Limb (tissue), 2 donors: Measurements from ENCODE around the gene ACAN.

Experiments used
- DNase-seq, 2 donors: peaks; one replicate each; pipeline ENCODE4 v3.0.0-alpha.2; 2016; ENCODE audit errors: extremely low spot score in 2 of 2

The ACAN gene

DNA sequence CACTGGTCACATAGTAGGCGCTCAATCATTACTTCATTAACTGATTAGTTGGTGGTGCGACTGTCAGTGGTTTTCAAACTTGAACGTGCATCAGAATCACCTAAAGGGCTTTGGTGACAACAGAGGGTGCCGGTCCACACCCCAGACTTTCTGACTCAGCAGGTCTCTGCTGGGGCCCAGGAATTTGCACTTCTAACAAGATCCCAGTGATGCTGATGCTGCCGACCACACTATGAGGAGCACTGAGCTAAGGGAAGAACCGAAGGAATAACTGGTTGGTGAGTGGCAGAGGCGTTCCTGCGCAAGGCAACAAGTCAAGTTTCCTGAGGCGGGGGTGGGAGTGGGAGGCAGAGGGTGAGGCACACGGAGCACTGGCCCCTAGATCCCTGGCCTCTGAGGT lies 73.3 kb downstream of the ACAN start:
- no peak for DNase-seq

DNA sequence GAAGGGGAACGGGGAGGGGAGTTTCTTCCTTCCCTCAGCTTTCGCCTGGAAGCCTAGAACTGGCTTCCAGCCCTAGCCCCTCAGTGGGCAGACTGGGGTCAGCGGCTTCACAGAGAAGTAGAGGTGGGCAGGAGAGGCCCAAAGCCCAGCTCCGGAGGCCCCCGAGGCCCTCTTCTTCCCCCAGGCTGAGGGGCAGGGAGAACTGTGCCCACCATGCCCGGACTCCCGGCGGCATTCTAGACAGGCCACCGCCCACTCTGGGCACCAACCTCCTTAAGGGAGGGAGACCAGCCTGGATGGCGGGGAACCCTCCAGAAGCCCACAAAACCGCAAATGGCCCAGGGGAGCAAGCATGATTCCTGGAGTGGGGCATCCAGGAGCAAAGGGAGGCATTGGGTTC lies 74.2 kb downstream of the ACAN start:
- no peak for DNase-seq

DNA sequence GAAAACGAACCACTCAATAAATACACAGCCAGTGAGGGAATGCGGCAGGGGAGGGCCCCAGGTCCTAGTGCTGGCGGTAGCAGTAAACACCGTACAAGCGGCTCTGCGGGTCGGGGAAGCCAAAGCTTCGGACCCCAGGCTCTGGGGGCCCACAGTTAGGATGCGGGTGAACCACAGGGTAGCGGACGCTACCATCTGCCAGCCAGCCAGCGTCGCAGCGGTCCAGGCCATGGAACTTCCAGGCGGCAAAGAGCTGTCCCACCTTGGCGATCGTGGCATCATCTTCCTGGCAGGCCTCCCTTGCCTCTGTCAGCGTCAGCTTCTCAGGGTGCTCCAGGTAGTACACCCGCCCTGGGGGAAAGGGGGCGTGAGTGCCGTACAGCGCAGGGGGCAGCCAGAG lies 74.7 kb downstream of the ACAN start:
- no peak for DNase-seq

DNA sequence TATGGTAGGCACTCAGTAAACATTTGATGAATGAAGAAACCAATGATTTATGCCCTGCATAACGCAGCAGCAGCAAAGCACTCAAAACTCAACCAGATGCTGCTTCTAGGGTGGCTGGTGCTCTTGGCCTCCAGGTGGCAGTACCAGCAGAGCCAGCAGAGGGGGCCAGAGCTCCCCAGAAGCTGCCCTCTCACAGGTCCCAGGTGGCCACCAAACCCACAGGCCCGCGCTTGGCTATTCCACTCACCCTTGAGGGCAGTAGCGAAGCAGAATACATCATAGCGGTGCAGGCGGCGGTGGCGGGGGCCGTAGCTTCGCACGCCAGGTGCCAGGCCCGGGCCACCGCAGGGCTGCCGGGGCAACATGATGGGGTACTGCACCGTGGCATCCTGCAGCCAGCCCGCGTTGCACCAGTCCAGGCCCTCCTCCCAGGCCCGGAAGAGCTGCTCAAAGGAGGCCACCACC lies 75.5 kb downstream of the ACAN start:
- DNase-seq, result no peak

DNA sequence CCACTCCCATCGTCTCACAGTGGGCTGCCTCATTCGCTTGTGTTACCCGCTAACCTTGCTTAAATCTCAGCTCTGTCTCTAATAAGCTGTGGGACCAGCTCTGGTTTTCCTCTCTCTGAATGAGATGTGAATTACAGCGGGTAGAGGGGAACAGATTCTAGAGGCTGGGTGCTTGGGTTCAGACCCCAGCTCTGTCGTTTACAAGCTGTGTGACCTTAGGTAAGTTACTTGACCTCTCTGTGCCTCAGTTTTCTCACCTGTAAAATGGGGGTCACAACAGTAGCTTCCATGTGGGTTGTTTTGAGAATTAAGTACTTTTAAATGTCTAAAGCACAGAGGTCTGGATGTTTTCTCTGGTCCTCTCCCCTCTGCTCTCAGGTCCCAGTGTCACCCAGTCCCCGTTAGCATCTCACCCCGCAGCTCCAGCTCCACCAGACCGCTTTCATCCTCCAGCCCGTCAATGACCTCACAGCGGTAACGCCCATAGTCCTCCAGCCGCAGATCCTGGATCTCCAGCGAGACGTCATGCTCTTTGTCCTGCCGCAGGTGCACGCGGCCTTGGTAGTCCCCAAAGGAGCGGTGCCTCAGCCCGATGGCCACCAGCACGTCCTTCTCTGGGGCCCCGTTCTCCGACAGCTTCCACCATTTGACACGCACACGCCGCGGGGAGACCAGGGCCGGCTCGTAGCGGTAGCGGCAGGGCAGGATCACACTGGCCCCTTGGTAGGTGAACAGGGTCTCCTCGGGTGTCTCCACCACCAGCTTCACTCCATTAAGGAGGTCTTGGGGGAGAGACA lies 77.9 kb downstream of the ACAN start:
- DNase-seq, result no peak

DNA sequence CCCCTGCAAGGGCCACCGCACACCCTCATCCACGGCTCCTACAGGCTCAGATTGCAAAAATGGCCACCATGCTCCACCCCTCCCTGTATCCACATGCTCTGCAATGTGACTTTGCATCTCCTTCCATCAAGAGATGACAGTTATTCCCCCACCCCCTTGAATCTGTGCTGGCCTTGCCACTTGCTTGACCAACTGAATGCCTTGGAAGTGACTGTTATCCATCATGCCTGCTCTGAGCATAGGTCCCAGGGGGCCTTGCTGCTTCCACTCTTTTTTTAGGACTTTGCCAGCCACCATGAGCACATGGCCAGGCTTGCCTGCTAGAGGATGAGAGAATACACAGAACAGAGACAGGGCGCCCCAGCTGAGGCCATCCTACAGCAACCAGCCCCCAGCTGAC lies 78.5 kb downstream of the ACAN start:
- no peak for DNase-seq

DNA sequence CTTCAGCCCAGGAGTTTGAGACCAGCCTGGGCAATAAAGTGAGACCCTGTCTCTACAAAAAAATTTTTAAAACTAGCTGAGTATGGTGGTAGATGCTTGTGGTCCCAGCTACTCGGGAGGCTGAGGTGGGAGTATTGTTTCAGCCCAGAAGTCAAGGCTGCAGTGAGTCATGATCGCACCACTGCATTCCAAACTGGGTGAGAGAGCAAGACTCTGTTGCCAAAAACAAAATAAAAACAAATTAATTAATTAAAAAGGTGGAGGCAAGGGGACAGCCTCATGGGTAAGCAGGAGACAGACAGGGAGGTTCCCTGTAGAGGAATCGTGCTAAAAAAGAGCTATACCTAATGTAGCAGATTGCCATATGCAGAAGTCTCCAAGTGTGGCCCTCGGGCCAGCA lies 79.5 kb downstream of the ACAN start:
- DNase-seq, result no peak

DNA sequence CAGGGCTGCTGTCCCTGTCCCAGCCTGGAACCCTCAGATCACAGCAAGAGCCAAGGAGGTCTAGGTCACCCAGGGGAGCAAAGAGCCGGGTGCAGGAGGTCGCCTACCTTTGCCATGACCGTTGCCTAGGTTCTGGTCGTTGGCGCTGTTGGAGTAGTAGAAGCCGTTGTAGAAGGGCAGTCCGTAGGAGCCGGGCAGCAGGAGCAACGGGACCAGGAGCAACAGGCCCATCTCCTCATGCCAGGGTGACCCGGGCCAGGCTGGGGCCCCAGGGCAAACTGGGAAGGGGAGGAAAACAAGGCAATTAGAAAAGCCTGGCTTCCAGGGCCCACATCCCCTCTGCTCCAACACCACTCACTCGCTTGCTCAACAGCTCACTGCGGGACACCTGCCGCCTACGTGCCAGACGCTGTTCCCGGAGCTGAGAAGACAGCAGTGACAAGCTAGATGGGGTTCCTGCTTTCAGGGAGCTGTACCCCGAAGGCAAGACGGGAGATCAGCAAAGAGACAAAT lies 83.9 kb downstream of the ACAN start:
- no peak for DNase-seq

DNA sequence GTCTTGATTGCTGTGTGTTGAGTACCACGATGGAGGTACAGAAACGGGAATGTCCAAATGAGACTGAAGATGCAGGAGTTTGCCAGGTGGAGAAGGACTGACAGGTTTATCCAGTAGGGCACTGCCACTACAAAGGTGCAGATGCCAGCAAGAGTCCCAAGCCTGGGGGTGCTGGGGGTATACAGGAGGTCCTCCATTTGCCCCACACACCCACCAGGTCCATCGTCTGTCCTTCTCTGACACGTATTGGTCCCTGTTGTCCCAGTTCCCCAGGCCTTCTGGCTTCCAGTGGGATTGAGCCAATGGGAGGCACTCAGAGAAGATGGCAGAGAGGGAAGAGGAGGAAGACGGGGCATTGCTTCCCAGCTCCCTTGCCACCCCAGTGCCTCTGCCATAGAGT lies 85.5 kb downstream of the ACAN start:
- no peak for DNase-seq

DNA sequence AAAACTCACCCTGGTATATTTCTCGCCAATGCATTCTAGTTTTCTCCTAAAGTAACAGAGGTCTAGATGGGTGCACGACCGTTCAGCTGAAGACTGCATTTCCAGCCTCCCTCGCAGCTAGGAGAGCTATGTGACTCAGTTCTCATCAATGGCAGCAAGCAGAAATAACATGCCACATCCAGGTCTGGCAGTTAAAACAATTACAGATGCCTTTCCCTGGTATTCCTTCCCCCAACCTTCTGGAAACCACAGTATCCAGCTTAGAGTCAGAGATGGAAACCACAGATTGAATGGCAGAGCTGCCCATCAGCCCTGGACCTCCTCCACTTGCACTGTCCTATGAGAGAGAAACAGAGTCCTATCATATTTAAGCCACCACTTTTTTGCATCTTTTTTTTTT lies 87.3 kb downstream of the ACAN start:
- DNase-seq, result no peak

DNA sequence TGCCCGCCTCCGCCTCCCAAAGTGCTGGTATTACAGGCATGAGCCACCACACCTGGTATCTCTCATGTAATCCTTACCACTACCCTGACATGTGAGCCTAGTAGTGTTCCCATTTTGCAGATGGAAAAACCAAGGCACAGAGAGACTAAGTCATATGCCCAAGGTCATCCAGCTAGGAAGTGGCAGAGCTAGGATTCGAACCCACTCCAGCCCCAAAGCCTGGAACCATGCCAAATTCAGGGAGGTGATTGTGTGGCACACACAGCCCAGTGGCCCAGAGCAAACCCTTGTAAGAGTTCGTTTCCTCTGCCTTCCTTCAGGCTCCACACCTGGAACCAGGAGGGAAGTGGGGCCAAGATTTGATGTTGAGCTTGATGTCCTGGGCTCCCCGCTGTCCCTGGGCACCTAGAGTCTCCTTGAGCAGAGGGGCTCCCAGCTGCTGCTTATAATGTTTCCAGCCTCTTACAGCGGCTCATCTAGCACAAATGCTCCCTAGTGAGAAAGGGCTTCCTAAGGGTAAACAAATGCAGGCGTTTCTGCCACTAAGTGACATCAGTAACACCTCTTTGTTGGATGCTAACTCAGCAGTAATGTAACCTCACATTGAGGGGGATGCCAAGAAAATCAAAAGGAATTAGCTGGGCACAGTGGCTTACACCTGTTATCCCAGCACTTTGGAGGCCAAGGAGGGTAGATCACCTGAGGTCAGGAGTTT lies 88.5 kb downstream of the ACAN start:
- DNase-seq, result no peak

DNA sequence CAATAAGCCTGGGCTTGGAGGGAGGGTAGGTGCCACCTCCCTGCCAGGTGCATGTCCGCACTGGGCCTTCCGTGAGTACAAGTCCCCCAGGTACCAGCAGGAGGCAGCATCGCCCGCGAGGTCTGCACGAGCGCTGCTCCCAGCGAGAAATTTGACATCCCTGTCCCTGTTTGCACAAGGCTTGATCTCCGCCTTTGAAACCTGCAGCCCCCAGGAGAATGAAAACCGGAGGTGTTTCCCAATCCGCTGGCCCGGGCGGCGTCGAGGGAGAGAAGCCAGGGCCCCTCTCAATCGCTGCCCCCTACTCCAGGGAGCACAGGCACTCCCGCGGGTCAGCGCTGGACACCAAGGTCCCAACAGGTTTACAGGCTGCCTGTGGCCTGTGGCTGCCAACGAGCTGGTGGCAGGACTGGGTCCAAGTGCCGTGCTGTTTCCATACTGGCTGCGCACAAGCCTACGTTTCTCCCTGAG lies 91.1 kb downstream of the ACAN start:
- peak; percentile 24 to 79 for DNase-seq

DNA sequence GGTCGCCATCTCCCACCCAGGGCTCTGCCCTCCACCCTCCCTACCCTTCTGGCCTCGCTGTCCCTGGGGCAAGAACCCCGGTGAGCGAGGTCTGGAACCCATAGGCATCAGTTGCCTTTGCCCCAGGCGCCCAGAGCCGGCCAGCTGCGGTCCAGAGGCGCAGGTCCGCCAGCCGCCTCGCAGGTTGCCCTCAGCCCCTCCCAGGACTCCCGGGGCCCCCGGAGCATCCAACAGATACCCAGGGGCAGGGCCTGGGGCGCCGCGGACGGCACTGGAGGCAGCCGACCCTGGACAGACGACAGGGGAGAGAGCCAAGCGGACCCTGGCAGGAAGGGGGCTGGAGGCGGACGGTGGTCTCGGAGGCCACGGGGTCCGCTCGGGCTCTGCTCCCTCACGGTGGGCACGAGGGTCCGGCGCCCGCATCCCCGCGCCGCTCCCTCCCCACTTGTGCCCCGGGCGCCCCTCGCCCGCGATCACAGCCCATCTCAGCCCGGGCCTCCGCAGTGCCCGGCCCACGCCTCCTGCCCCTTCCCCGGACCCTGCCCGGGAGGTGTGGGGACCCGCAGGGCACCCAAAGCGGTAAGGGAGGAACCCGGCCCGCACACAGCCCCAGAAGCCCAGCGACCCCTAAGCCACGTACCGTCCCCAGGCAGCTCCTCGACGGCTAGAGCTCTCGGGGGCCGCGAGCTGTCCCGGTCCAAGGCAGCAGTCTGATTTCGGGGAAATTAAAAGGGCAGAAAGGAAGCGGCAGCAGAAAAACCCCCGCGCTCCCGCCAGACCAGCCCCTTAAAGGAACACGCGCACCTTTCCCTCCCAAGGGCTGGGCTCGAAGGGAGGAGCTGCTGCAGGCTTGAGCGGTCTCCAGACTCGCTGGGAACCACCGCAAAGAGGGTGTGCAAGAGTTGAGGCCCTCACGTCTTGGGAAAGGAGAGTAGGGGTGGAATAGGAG lies 91.9 kb downstream of the ACAN start, which contains the start of gene HAPLN3:
HAPLN3 (minus strand) TSS at position 726 of the 949 bp plus-strand sequence. CDS start 8,246 bp downstream, outside the sequence.
- peak in 1 of 2 donors; percentile 26 for DNase-seq

DNA sequence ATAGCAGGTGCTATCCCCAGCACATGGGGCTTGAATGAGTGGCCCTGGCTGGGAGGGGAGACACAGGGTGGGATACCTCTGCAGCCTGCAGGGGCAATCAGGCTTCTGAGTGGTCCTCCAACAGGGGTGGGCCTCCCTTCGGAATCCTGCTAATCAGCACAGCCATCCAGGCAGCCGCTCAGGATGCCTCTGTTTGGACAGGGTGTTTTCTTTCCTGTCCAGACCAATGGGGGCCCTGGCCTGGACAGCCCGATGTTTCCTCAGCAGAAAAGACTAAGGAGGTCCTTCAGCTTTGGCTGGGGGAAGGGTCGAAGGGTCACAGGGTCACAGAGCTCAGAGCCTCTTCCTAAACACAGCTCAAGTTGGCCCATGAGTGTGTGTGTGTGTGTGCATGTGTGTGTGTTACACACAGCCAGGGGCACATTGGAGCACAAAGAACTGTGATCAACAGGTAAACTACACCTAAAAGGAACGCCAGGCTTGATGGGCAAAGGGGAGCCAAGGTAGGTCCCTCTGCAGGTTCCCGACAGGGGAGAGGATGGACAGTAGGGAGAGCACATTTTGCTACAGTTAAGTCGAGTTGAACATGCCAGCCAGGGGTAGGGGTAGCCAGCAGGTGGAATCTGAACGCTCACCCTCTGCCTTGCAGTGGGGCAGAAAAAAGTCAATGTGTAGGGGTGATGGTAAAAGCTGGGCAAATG lies 93.2 kb downstream of the ACAN start:
- DNase-seq, result no peak

DNA sequence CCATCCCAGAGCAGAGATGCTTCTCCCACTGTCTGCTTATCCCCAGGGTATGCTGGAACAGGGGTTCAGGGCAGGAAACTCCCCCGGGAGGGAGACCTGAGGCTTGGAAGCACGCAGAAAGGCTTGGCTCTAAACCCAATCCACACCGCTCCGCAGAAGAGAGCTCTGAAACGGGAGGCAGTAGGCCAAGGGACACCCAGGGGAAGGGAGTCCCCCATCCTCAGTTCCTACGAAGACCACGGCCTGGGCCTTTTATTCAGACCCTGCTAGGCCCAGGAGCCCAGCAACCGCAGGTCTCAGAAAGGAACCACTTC lies 93.9 kb downstream of the ACAN start:
- no peak for DNase-seq

DNA sequence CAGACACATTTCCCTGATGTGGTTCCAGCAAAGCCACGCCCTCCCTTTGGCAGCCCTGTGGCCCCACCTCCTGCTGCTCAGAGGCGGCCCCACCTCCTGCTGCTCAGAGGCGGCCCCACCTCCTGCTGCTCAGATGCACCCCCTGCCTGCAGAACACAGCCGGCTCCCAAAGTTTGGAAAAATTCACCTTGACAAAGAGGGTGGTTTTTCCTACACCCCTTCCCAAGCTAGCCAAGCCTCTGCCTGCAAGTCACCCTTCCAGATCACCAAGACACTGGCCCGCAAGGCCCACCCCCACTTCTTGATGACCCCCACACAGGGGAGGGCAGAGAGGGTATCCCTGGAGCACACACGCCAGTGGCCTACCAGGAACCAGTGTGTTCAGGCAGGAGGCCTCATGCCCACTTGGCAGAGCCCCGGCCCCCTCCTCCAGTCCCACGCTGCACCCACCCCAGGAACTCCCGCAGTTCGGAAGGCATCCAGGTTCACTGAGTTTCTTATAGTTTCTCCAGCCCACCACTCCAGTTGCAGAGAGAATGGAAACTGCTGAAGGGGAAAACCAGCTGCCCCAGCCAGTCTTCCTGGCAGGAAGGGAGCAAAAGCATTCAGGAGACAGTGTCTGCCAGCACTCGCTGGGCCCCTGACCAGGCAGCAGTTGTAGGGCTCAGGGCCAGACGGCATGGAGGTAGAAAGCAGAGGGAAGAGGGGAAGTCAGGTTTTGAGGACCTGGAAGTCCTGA lies 94.4 kb downstream of the ACAN start:
- DNase-seq, result peak; percentile 88 to 91

DNA sequence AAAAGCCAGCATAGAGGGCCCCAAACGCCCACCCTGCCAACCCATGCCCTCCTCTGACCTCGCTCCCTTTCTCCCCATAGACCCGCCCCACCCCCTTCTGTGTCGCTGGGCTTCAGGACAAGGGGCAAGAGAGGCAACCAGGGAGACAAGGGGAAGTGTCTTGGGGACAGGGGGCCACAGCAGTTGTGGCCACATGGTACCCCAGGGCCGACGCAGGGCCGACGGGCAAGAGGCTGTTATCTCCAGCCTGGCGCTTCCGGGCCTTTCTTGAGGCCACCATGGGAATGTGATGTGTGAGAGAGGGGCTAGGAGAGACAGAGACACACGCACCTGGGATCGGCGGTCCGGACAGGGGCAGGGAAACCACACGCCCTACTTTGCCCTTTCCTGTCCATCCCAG lies 95.5 kb downstream of the ACAN start:
- no peak for DNase-seq

DNA sequence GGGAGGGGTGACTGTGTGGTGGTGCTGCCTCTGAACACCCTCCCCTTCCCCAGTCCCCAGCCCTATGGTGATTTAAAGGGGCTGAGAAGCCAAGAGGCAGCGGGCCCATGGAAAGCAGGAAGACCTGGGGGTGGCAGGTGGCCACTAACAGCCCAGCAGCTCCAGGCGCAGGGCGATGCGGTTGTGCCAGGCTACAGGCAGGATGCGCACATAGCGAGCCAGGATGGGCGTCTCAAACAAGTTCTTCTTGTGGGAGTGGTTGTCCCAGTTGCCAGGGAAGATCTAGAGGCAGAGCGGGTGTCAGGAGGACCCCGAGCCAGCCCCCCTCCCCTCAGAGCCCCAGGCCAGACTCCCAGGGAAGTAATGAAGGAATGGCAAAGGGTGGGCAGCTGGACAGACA lies 96.0 kb downstream of the ACAN start:
- no peak for DNase-seq

DNA sequence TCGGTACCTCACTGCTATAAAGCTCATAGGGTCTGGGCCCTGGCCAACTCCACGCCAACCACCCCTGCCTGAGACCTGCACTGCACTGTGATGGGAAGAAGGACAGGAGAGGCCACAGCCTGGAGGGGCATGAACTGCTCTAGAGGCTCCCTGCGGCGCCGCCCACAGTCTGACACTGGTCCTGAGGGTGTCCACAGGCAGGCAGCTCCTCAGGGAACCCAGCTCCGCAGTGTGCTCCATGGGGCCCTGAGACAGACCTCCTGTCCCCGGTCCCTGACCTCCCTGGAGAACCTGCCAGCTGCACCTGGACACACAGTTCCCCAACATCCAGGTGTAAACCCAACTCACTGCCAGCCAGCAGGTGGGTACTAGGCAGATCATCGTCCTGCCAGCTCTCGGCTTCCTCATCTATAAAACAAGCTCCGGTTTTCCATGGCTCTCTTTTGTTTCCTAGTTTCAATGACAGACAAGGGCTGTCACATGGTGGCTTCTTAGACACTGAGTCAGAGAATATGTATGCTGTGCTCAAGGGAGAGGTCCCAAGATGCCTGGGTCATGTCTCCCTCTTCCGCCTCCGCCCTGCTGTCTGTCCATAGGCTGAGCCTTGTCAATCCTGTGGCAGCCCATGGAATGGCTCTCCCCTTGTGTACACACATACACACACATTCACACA lies 97.2 kb downstream of the ACAN start:
- no peak for DNase-seq

DNA sequence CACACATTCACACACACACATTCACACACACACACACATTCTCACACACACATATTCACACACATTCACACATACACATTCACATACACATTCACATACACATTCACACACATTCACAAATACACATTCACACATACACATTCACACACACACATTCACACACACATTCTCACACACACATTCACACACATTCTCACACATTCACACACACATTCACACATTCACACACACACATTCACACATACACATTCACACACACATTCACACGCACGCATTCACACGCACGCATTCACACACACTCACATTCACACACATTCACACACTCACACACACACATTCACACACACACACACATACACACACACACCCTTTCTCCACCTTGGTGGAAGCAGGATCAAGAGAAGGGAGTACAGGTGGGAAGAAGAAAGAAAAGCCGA lies 97.8 kb downstream of the ACAN start:
- DNase-seq, result no peak
